ENCODE measurements around the gene RNF180. TPM values are rescaled to one million over a fixed set of nuclear protein-coding genes. Genes with fewer than 3 reads are reported as not detected.

Gene RNF180, protein sequence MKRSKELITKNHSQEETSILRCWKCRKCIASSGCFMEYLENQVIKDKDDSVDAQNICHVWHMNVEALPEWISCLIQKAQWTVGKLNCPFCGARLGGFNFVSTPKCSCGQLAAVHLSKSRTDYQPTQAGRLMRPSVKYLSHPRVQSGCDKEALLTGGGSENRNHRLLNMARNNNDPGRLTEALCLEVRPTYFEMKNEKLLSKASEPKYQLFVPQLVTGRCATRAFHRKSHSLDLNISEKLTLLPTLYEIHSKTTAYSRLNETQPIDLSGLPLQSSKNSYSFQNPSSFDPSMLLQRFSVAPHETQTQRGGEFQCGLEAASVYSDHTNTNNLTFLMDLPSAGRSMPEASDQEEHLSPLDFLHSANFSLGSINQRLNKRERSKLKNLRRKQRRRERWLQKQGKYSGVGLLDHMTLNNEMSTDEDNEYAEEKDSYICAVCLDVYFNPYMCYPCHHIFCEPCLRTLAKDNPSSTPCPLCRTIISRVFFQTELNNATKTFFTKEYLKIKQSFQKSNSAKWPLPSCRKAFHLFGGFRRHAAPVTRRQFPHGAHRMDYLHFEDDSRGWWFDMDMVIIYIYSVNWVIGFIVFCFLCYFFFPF
- total RNA-seq: 1 to 10 TPM; 5.3 to 8.0 TPM
- 3.3 TPM for polyA plus RNA-seq (2013, experiment 1 of 2)
- polyA plus RNA-seq (2013, experiment 2 of 2): 3.8 TPM
- long read RNA-seq, experiment 1: 0 reads
- long read RNA-seq, experiment 2, full-length matches to known transcripts: 2 of 4 reads
- long read RNA-seq, experiment 2, partial matches to known transcripts: 0 of 4 reads
- long read RNA-seq, experiment 2, other reads (novel, unspliced or antisense): 2 of 4 reads
- long read RNA-seq, experiment 3, full-length matches to known transcripts: 4 of 8 reads
- long read RNA-seq, experiment 3, partial matches to known transcripts: 2 of 8 reads
- long read RNA-seq, experiment 3, other reads (novel, unspliced or antisense): 2 of 8 reads
- long read RNA-seq, experiment 4, partial matches to known transcripts: 1 of 1 reads
- long read RNA-seq, experiment 4, other reads (novel, unspliced or antisense): 0 of 1 reads

GRCh38 chr5:64165500-64166200, at the start of gene RNF180:
TSS of gene RNF180 (plus strand) at chr5:64165843. CDS start at chr5:64200808, 34,965 bp downstream.
- peaks cover 6% of the 10 kb centered on the region for H3K4me1 Mint-ChIP-seq
- Histone ChIP-seq H3K27me3 (ENCODE audit: control insufficient read depth, insufficient read depth, low read length, poor library complexity, severe bottlenecking) (peaks cover 31% of the 10 kb centered on the region), H3K27ac (ENCODE audit: low read depth, low read length) (no peak within 1 kb of the TSS)

GRCh38 chr5:64125521-64125920, 40.1 kb upstream of the RNF180 start:
- WGBS, 2 experiments (ENCODE audit: insufficient coverage in 1 of 2, insufficient read length in 1 of 2): 81% methylated on average over 1 of the region's 1 CpG; no CpG with 5 or more reads in 1 of the 2 experiments
- no peak overlapping the region for H3K27ac ChIP-seq (ENCODE audit: low read depth, low read length)
- H3K4me3 ChIP-seq (ENCODE audit: low read length): no peak overlapping the region
- no peak for DNase-seq
- no peak overlapping the region for H3K4me3 Mint-ChIP-seq
- no peak overlapping the region for H3K27ac Mint-ChIP-seq
- H3K36me3 ChIP-seq (ENCODE audit: control insufficient read depth, insufficient read depth, low read length): no peaks in the 10 kb centered on the region
- no peaks in the 10 kb centered on the region for H3K9me3 ChIP-seq (ENCODE audit: control insufficient read depth, low read length)
- H3K9ac ChIP-seq (ENCODE audit: extremely low read depth, low read length, poor library complexity, severe bottlenecking): no peak overlapping the region
- H3K9me3 Mint-ChIP-seq: peaks cover 3% of the 10 kb centered on the region
- peaks cover 8% of the 10 kb centered on the region for H3K4me1 Mint-ChIP-seq
- H3K4me1 ChIP-seq (ENCODE audit: control insufficient read depth, insufficient read depth, low read length): no peaks in the 10 kb centered on the region
- no peaks in the 10 kb centered on the region for H3K27me3 Mint-ChIP-seq (ENCODE audit: insufficient read depth)
- TF ChIP-seq, protein P1, sequence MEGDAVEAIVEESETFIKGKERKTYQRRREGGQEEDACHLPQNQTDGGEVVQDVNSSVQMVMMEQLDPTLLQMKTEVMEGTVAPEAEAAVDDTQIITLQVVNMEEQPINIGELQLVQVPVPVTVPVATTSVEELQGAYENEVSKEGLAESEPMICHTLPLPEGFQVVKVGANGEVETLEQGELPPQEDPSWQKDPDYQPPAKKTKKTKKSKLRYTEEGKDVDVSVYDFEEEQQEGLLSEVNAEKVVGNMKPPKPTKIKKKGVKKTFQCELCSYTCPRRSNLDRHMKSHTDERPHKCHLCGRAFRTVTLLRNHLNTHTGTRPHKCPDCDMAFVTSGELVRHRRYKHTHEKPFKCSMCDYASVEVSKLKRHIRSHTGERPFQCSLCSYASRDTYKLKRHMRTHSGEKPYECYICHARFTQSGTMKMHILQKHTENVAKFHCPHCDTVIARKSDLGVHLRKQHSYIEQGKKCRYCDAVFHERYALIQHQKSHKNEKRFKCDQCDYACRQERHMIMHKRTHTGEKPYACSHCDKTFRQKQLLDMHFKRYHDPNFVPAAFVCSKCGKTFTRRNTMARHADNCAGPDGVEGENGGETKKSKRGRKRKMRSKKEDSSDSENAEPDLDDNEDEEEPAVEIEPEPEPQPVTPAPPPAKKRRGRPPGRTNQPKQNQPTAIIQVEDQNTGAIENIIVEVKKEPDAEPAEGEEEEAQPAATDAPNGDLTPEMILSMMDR (conservative IDR thresholded peaks at IDR 0.05): no peak
- no peaks in the 10 kb centered on the region for H3K36me3 Mint-ChIP-seq (ENCODE audit: low read depth)
- H3K27me3 ChIP-seq (ENCODE audit: control insufficient read depth, insufficient read depth, low read length, poor library complexity, severe bottlenecking): no peaks in the 10 kb centered on the region

More at GRCh38 chr5:64165500-64166200, at the start of gene RNF180:
- peak; percentile 91 for DNase-seq
- Histone ChIP-seq H3K4me3 (ENCODE audit: low read length) (peak within 1 kb of the TSS; percentile 82), H3K9me3 (ENCODE audit: control insufficient read depth, low read length) (no peaks in the 10 kb centered on the region), H3K36me3 (ENCODE audit: control insufficient read depth, insufficient read depth, low read length) (no peaks in the 10 kb centered on the region), H3K9ac (ENCODE audit: extremely low read depth, low read length, poor library complexity, severe bottlenecking) (peak within 1 kb of the TSS; percentile 66), H3K4me1 (ENCODE audit: control insufficient read depth, insufficient read depth, low read length) (peaks cover 4% of the 10 kb centered on the region)
- H3K36me3 Mint-ChIP-seq (ENCODE audit: low read depth): no peaks in the 10 kb centered on the region
- no peaks in the 10 kb centered on the region for H3K9me3 Mint-ChIP-seq
- peak within 1 kb of the TSS; percentile 80 for H3K4me3 Mint-ChIP-seq
- TF ChIP-seq, protein P1 (conservative IDR thresholded peaks at IDR 0.05): peak; percentile 37
- whole genome bisulfite sequencing, 2 experiments (ENCODE audit: insufficient coverage in 1 of 2, insufficient read length in 1 of 2): 1 to 2% methylated on average over 20 to 88 of the region's 88 CpGs
- H3K27me3 Mint-ChIP-seq (ENCODE audit: insufficient read depth): peaks cover 31% of the 10 kb centered on the region
- peak within 1 kb of the TSS; percentile 90 for H3K27ac Mint-ChIP-seq

DNA sequence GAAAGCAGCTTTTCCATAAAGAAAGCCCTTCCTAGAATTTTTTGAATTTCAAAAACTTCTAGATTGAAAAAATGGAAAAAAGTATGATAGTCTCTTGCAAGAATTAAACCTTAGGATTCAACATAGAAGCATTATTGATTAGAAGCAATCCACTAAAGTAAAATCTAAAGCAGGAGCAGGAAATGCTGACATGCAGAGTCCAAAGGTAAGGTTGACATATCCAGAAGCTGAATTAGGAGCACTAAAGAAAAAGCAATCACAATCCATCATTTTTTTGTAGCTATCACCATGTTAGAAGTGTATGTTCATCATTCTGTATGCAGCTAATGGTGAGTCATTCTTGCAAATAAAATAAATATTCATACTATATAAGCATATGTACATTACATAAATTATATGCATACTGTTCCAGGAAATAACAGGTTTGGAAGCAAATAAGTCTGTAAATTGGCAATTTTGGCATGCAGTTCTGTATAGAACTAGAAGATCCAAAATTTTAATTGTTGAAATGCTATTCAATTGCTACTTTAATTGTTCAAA, 39.4 kb upstream of the RNF180 start:
- Mint-ChIP-seq H3K27ac (no peak overlapping the region), H3K4me3 (no peak overlapping the region), H3K4me1 (peaks cover 8% of the 10 kb centered on the region), H3K9me3 (peaks cover 3% of the 10 kb centered on the region), H3K27me3 (ENCODE audit: insufficient read depth) (no peaks in the 10 kb centered on the region), H3K36me3 (ENCODE audit: low read depth) (no peaks in the 10 kb centered on the region)
- no peak overlapping the region for H3K9ac ChIP-seq (ENCODE audit: extremely low read depth, low read length, poor library complexity, severe bottlenecking)
- DNase-seq: no peak
- H3K27me3 ChIP-seq (ENCODE audit: control insufficient read depth, insufficient read depth, low read length, poor library complexity, severe bottlenecking): no peaks in the 10 kb centered on the region
- H3K27ac ChIP-seq (ENCODE audit: low read depth, low read length): no peak overlapping the region
- no peaks in the 10 kb centered on the region for H3K4me1 ChIP-seq (ENCODE audit: control insufficient read depth, insufficient read depth, low read length)
- no peaks in the 10 kb centered on the region for H3K9me3 ChIP-seq (ENCODE audit: control insufficient read depth, low read length)
- TF ChIP-seq, protein P1 (conservative IDR thresholded peaks at IDR 0.05): no peak
- H3K4me3 ChIP-seq (ENCODE audit: low read length): no peak overlapping the region
- H3K36me3 ChIP-seq (ENCODE audit: control insufficient read depth, insufficient read depth, low read length): no peaks in the 10 kb centered on the region
